Astrocyte (in vitro differentiated cells and primary cell): ENCODE results near the gene ZNF544.

Source experiments
- EZH2 ChIP-seq: IDR thresholded peaks from 2 replicates; pipeline ENCODE4 v1.6.1; 2012; ENCODE audit warnings: mild to moderate bottlenecking, low read length, inconsistent platforms; ENCODE audit not compliant: insufficient read depth
- TF ChIP-seq, protein P1 (sequence below): IDR thresholded peaks from 2 replicates; pipeline ENCODE4 v1.5.1; 2011; ENCODE audit warnings: low read depth, mild to moderate bottlenecking, inconsistent platforms, low read length, moderate library complexity; ENCODE audit not compliant: insufficient read depth

DNA sequence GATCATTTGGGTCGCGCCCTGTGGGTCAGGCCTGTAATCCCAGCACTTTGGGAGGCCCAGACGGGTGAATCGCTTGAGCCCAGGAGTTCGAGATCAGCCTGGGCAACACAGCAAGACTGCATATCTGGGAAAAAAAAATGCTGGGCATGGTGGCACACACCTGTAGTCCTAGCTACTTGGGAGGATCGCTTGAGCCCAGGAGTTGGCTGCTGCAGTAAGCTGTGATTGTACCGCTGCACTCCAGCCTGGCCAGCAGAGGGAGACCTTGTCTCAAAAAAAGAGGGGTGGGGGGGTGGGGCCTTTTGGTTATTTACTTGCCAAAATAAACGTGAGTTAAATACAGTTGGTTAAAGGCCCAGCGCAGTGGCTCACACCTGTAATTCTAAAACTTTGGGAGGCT is 9.8 kb upstream of the ZNF544 start:
- no peak for TF ChIP-seq EZH2
- TF ChIP-seq, protein P1, sequence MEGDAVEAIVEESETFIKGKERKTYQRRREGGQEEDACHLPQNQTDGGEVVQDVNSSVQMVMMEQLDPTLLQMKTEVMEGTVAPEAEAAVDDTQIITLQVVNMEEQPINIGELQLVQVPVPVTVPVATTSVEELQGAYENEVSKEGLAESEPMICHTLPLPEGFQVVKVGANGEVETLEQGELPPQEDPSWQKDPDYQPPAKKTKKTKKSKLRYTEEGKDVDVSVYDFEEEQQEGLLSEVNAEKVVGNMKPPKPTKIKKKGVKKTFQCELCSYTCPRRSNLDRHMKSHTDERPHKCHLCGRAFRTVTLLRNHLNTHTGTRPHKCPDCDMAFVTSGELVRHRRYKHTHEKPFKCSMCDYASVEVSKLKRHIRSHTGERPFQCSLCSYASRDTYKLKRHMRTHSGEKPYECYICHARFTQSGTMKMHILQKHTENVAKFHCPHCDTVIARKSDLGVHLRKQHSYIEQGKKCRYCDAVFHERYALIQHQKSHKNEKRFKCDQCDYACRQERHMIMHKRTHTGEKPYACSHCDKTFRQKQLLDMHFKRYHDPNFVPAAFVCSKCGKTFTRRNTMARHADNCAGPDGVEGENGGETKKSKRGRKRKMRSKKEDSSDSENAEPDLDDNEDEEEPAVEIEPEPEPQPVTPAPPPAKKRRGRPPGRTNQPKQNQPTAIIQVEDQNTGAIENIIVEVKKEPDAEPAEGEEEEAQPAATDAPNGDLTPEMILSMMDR, result no peak
